HEK293 (cell line): ENCODE results near the gene ATP12A.

Experiments used
- CTCF ChIA-PET: fragments of 350-600 bp; formaldehyde crosslinking; extraction: SDS; loops from one replicate; lab custom pipeline; 2021; ENCODE audit warnings: antibody characterized with exemption; lab: Yijun Ruan, JAX
- POLR2A ChIA-PET: fragments of 300-600 bp; formaldehyde crosslinking; extraction: SDS; loops from one replicate; lab custom pipeline; 2020; ENCODE audit warnings: antibody characterized with exemption, inconsistent platforms; lab: Yijun Ruan, JAX
- H3K27ac ChIP-seq: fragments of 200-500 bp; sonication (Bioruptor generic); 2 replicates; pipeline ENCODE4 v1.5.1; 2014; ENCODE audit warnings: low read depth, low read length, control low read depth, inconsistent platforms; ENCODE audit errors: extremely low read depth
- H3K36me3 ChIP-seq, 2 experiments: fragments of 200-500 bp in 1 of 2; sonication (Bioruptor generic) in 1 of 2; 1 replicate in 1 of 2; 2 replicates in 1 of 2; pipeline ENCODE4 v1.5.1; 2014 to 2017; ENCODE audit warnings: inconsistent platforms in 2 of 2, low read length in 2 of 2; ENCODE audit not compliant: control insufficient read depth in 2 of 2, insufficient read depth in 1 of 2
- H3K4me1 ChIP-seq: fragments of 200-500 bp; sonication (Bioruptor generic); 2 replicates; pipeline ENCODE4 v1.5.1; 2014; ENCODE audit warnings: mild to moderate bottlenecking, low read length, inconsistent platforms; ENCODE audit not compliant: control insufficient read depth, insufficient read depth
- H3K4me3 ChIP-seq: 2 replicates; pipeline ENCODE4 v1.5.1; 2011; ENCODE audit warnings: low read depth, mild to moderate bottlenecking, control low read depth, low read length, moderate library complexity
- H3K9me3 ChIP-seq: fragments of 200-500 bp; sonication (Bioruptor generic); 2 replicates; pipeline ENCODE4 v1.5.1; 2014; ENCODE audit warnings: low read depth, low read length, inconsistent platforms; ENCODE audit not compliant: control insufficient read depth, insufficient read depth
- PRDM10 ChIP-seq: fragments of 450-650 bp; formaldehyde crosslinking; IDR thresholded peaks from 2 replicates; pipeline ENCODE4 v1.5.1; 2016; ENCODE audit warnings: missing biosample characterization, missing genetic modification characterization
- PRDM2 ChIP-seq: fragments of 450-650 bp; formaldehyde crosslinking; IDR thresholded peaks from 2 replicates; pipeline ENCODE4 v1.5.1; 2016; ENCODE audit warnings: missing biosample characterization, missing genetic modification characterization, borderline replicate concordance
- SP7 ChIP-seq: fragments of 450-650 bp; formaldehyde crosslinking; IDR thresholded peaks from 2 replicates; pipeline ENCODE4 v1.5.1; 2016; ENCODE audit warnings: missing biosample characterization, missing genetic modification characterization
- WT1 ChIP-seq: fragments of 450-650 bp; formaldehyde crosslinking; IDR thresholded peaks from 2 replicates; pipeline ENCODE4 v1.5.1; 2016; ENCODE audit warnings: missing biosample characterization, missing genetic modification characterization
- ZBTB17 ChIP-seq: fragments of 450-650 bp; formaldehyde crosslinking; IDR thresholded peaks from 2 replicates; pipeline ENCODE4 v1.5.1; 2016; ENCODE audit warnings: missing biosample characterization, missing genetic modification characterization
- ZNF175 ChIP-seq: fragments of 450-650 bp; formaldehyde crosslinking; IDR thresholded peaks from 2 replicates; pipeline ENCODE4 v1.5.1; 2016; ENCODE audit warnings: missing biosample characterization, missing genetic modification characterization
- ZNF2 ChIP-seq: fragments of 450-650 bp; formaldehyde crosslinking; IDR thresholded peaks from 2 replicates; pipeline ENCODE4 v1.5.1; 2016; ENCODE audit warnings: missing biosample characterization, missing genetic modification characterization
- ZNF335 ChIP-seq: fragments of 450-650 bp; formaldehyde crosslinking; conservative IDR thresholded peaks from 2 replicates; pipeline ENCODE4 v1.5.1; 2016; ENCODE audit warnings: missing biosample characterization, missing genetic modification characterization
- ZNF394 ChIP-seq: fragments of 450-650 bp; formaldehyde crosslinking; IDR thresholded peaks from 2 replicates; pipeline ENCODE4 v1.5.1; 2016; ENCODE audit warnings: missing biosample characterization, missing genetic modification characterization, mild to moderate bottlenecking, moderate library complexity, borderline replicate concordance
- ZNF654 ChIP-seq: fragments of 450-650 bp; formaldehyde crosslinking; IDR thresholded peaks from 2 replicates; pipeline ENCODE4 v1.5.1; 2016; ENCODE audit warnings: low read depth, missing biosample characterization, missing genetic modification characterization
- ZNF747 ChIP-seq: fragments of 450-650 bp; formaldehyde crosslinking; IDR thresholded peaks from 2 replicates; pipeline ENCODE4 v1.5.1; 2016; ENCODE audit warnings: missing biosample characterization, missing genetic modification characterization
- TF ChIP-seq, protein P1 (sequence below): fragments of 450-650 bp; formaldehyde crosslinking; IDR thresholded peaks from 2 replicates; pipeline ENCODE4 v1.5.1; 2016; ENCODE audit warnings: missing biosample characterization, missing genetic modification characterization
- TF ChIP-seq, protein P2 (sequence below): fragments of 450-650 bp; formaldehyde crosslinking; conservative IDR thresholded peaks from 2 replicates; pipeline ENCODE4 v1.5.1; 2016; ENCODE audit warnings: low read depth, missing biosample characterization, missing genetic modification characterization

The ATP12A gene

DNA sequence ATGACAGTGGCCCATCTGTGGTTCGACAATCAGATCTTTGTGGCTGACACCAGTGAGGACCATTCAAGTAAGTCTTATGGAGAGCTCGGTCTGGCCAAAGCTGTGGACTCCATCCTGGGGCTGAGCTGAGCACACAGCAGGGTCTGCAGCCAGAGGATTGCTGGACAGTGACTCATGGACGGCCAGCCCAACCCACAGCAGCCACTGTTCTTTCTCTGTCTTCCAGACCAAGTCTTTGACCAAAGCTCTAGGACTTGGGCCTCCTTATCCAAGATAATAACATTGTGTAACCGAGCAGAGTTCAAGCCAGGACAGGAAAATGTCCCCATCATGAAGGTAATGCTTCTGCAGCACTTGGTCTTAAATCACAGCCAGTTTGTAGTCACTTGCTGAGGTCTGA, 12.4 kb downstream of the ATP12A start (continued):
- TF ChIP-seq PRDM2 (tag by site-specific recombination) (no peak), PRDM10 (tag by site-specific recombination) (no peak), ZNF747 (tag by site-specific recombination) (no peak)
- TF ChIP-seq, all 188 proteins: peak for 0

DNA sequence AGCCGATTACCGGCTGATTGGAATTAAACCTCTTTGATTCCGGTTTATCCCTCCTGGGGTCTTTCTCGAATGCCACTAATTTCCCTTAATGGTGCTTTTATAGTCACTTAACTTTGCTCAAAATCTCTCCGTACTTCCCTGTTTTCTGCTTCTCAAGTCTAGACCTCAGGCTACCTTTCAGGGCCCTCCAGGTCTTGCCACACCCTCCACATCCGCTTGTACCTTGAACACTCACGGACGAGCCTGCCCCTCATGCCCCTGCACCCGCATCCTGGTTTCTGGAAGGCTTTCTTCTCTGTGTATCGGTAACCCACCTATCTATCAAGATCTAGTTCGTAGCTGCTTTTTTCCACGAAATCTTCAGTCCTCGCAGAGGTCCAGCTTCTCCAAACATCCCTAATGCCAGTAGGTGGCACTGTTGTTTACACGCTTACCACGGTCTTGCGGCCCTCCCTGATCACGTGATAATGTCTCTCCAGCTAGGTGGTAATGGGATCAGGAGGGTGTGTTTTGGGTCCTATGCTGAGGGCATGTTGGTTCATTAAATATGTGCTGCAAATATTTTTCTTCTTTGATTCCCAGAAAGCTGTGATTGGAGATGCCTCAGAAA, 13.8 kb downstream of the ATP12A start:
- ChIA-PET CTCF (interaction anchor here (0.6 to 4.2 kb wide), 29 partner anchors 9 to 417 kb away, joined by 3 to 48 read pairs (median 3); no protein-coding TSS in a partner anchor), POLR2A (interaction anchor here (0.7 kb wide), 1 partner anchor 15 kb away, joined by 5 read pairs; no protein-coding TSS in a partner anchor)
- peak; percentile 83; the same call in 1 of the 2 replicates for TF ChIP-seq ZNF394 (tag by site-specific recombination)
- TF ChIP-seq, protein P1, sequence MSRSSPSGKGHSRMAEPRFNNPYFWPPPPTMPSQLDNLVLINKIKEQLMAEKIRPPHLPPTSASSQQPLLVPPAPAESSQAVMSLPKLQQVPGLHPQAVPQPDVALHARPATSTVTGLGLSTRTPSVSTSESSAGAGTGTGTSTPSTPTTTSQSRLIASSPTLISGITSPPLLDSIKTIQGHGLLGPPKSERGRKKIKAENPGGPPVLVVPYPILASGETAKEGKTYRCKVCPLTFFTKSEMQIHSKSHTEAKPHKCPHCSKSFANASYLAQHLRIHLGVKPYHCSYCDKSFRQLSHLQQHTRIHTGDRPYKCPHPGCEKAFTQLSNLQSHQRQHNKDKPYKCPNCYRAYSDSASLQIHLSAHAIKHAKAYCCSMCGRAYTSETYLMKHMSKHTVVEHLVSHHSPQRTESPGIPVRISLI (tag by site-specific recombination): no peak
- TF ChIP-seq ZBTB17 (tag by site-specific recombination): 0 out of 2 replicates have a peak, but pooled peaks have one; percentile 17
- TF ChIP-seq WT1 (tag by site-specific recombination): 0 out of 2 replicates have a peak, but pooled peaks have one; percentile 13
- 0 out of 2 replicates have a peak, but pooled peaks have one; percentile 28 for TF ChIP-seq SP7
- TF ChIP-seq ZNF654: peak; percentile 87
- TF ChIP-seq ZNF335 (tag by site-specific recombination): peak; percentile 42
- TF ChIP-seq ZNF175: no peak
- TF ChIP-seq, protein P2, sequence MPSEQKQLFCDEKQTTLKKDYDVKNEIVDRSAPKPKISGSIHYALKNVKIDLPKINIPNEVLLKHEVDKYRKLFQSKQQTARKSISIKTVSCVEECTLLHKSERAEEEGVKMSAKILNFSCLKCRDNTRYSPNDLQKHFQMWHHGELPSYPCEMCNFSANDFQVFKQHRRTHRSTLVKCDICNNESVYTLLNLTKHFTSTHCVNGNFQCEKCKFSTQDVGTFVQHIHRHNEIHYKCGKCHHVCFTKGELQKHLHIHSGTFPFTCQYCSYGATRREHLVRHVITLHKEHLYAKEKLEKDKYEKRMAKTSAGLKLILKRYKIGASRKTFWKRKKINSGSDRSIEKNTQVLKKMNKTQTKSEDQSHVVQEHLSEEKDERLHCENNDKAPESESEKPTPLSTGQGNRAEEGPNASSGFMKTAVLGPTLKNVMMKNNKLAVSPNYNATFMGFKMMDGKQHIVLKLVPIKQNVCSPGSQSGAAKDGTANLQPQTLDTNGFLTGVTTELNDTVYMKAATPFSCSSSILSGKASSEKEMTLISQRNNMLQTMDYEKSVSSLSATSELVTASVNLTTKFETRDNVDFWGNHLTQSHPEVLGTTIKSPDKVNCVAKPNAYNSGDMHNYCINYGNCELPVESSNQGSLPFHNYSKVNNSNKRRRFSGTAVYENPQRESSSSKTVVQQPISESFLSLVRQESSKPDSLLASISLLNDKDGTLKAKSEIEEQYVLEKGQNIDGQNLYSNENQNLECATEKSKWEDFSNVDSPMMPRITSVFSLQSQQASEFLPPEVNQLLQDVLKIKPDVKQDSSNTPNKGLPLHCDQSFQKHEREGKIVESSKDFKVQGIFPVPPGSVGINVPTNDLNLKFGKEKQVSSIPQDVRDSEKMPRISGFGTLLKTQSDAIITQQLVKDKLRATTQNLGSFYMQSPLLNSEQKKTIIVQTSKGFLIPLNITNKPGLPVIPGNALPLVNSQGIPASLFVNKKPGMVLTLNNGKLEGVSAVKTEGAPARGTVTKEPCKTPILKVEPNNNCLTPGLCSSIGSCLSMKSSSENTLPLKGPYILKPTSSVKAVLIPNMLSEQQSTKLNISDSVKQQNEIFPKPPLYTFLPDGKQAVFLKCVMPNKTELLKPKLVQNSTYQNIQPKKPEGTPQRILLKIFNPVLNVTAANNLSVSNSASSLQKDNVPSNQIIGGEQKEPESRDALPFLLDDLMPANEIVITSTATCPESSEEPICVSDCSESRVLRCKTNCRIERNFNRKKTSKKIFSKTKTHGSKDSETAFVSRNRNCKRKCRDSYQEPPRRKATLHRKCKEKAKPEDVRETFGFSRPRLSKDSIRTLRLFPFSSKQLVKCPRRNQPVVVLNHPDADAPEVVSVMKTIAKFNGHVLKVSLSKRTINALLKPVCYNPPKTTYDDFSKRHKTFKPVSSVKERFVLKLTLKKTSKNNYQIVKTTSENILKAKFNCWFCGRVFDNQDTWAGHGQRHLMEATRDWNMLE (tag by site-specific recombination): peak; percentile 38; the same call in 1 of the 2 replicates
- peak; percentile 92 for TF ChIP-seq ZNF2 (tag by site-specific recombination)
- Histone ChIP-seq H3K4me3 (no peak overlapping the region), H3K27ac (no peak overlapping the region), H3K9me3 (no peaks in the 10 kb centered on the region), H3K4me1 (peaks cover 3% of the 10 kb centered on the region; the same call in 1 of the 2 replicates), H3K36me3 (no peaks in the 10 kb centered on the region)
